GM19438 (cell line): ENCODE measurements around the gene PCSK6.
"Not testable (repeated sequence)": the region's sequence is repeated elsewhere in the genome, so short reads cannot be mapped to it uniquely, and the experiment has no call there.

ENCODE experiments used
- ATAC-seq: cut with Tn5 transposase; IDR thresholded peaks from one replicate; pipeline ENCODE4 v1.9.1; 2021; ENCODE audit warnings: low read depth; ENCODE audit not compliant: unreplicated experiment

Gene PCSK6

DNA sequence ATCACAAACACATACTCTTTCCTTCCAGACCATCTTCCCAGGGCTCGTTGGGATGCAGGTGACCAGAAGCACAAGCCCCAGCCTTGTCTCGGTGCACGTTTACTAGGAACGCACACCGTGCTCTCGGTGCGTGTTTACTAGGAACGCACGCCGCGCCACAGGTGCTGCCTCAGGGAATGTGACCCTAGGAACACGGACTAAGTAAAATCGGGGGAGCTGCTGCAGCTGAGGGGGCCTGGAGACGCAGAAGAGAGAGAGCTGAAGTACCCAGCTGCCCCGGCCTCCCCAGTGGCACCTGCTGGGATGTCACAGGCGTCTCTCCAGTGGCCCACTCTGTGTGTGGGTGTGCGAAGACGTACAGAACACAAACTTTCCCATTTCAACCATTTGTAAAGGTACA lies 103.5 kb downstream of the PCSK6 start:
- ATAC-seq = no peak

- ATAC-seq = no peak
These were observed 105.2 kb downstream of the PCSK6 start for GRCh38 chr15:101384276-101384675.

GRCh38 chr15:101382544-101382943 lies 107.0 kb downstream of the PCSK6 start:
- ATAC-seq = no peak

GRCh38 chr15:101381671-101382212 lies 107.8 kb downstream of the PCSK6 start:
- no peak for ATAC-seq

DNA sequence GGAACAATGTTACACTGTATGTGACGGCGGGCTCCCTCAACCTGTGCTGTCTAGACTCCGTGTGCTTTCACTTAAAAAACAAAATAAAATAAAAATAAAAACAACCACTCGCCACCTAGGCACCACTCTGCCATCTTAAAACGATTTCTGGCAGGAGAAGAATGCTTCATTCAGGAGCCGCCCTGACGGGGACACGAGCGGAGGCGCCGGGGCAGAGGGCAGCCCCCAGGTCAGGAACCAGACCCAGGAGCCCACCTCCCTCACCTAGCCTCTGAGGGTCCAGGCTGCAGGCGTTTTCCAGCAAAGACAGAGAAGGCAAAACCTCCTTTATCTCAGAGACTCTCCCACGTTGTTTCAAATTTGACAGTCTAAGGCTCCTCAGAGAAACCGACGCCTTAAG lies 109.4 kb downstream of the PCSK6 start:
- no peak for ATAC-seq

DNA sequence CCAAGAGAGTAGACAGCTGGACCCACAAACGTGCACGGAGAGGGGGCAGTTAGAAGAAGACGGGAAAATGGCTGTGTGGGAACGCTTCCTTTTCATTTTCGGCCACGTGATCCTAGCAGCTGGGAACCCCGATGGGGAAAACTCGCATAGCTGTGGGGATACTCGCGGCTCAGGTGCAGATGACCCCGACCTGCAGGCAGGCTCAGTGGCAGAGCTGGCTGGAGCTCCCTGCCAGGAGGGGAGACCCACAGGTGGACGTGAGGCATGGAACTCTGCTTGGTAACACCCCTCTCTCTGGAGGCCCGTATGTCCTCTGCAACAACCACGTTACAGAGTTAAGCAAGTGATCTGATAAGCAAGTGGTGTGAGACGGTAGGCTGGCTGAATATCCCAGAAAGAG lies 109.9 kb downstream of the PCSK6 start:
- ATAC-seq = no peak

DNA sequence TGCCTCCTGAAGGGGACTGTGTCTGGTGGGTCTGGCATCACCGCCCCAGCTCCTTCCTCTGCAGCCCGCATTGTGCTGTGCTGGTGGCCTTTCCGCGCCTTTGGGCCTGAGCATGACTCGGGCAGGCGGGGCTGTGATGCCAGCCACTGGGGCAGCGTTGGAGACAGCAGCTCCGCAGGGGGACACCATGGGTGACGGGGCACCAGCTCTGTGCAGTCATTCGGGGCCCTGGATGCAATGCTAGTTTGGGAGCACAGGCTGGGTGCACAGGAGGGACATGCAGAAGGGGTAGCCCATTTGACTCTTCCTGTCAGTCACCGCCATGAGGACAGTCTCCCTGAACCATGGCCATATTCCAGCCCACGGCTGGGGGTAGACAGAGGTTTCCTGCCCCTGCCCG lies 110.6 kb downstream of the PCSK6 start:
- no peak for ATAC-seq

- ATAC-seq = no peak
These were observed 111.2 kb downstream of the PCSK6 start for GRCh38 chr15:101378171-101378755.

- ATAC-seq = no peak
These were observed 112.7 kb downstream of the PCSK6 start for GRCh38 chr15:101376615-101377395.

- not testable (repeated sequence) for ATAC-seq
These were observed 114.5 kb downstream of the PCSK6 start for GRCh38 chr15:101375006-101375405.

DNA sequence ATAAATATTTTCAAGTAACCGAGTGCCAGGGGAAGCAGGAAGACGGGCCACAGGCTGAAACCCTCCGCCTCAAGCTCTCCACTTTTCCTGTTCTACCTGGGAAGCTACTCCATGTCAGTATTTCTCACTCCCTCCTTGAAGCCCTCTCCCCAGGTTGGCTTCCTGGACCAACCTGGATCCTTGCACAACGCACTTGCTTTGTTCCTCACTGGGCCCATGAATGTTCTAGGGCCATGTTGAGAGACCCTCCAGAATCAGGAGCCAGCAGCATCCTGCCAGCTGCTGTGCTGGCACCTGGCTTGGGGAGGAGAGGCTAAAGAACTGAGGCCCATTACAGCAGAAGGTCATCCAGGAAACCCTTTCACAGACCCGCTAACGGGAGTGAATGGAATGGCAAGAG lies 115.2 kb downstream of the PCSK6 start:
- no peak for ATAC-seq

DNA sequence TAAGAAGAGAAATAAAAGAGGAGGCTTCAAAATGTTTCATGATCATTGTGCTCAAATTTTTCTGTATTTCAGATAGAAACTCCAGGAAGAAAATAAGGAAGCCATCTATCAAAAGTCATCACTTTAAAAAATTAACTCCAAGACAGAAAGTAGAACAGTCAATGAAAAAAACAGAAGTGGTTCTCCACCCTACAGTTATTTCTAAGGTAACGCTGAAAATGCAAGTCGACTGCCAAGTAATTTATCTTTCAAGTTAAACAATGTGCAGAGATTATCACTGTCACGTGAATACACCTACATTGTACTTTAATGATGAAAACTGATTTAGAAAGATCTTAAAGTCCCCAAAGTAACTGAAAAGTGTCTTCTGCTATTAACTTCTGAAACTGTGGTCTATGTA lies 115.9 kb downstream of the PCSK6 start:
- ATAC-seq = no peak

DNA sequence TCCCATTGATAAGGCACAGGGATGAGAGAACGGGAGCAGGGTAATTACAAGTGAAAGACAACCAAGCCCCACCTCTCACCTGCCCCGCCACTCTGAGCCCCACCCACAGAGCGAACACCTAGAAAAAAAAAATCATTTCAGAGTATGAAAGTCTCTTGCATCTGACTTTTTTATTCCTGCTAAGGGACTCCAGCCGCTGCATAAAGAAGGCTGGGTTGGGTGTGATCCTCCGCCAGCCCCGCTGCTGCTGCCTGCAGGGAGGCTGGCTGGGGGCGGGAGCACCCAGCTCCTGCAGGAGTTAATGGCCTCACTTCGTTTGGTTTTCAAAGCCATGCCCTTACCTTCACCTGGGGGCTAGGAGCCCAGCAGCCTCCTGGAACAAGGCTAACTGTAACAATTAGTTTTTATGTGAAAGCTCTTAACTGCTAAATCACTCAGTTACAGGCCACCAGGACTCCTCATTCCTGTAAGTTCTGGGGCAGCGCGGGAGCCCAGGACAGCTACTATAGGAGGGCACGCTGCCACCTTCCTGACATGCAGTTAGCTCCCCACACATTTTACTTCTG lies 116.5 kb downstream of the PCSK6 start:
- no peak for ATAC-seq

DNA sequence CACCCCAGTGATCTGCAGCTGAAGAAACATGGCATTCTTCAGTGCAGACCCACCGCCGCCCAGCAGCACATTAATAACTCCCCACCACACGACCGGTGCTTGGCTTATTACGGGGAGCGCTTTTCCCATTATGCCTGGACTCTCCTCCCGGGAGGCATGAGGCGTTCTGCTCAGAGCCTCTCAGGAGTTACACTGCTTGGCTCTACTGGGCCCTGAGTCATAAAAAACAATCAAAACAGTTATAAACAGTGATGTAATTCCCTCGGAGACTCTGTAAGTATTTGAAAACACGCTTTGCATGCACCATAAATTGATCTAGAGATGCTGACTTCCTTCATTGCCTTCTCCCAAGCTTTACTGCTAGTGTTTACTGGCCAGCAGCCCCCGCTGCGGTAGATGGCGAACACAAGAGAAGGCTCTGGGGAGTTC lies 117.3 kb downstream of the PCSK6 start:
- ATAC-seq = no peak

GRCh38 chr15:101371519-101371918 lies 118.0 kb downstream of the PCSK6 start:
- no peak for ATAC-seq

DNA sequence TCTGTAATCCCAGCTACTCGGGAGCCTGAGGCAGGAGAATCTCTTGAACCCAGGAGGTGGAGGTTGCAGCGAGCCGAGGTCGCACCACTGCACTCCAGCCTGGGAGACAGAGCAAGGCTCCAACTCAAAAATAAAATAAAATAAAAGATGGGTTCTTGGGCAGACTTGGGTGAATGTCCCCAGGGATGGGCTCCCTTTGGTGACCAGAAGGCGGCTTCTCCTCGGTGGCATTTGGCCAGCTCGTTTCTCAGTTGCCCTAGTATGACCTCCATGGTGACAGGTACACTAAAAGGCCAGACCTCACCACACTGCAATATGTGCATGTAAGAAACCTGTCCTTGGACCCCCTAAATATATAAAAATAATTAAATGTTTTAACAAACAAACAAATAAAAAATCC lies 118.4 kb downstream of the PCSK6 start:
- no peak for ATAC-seq

DNA sequence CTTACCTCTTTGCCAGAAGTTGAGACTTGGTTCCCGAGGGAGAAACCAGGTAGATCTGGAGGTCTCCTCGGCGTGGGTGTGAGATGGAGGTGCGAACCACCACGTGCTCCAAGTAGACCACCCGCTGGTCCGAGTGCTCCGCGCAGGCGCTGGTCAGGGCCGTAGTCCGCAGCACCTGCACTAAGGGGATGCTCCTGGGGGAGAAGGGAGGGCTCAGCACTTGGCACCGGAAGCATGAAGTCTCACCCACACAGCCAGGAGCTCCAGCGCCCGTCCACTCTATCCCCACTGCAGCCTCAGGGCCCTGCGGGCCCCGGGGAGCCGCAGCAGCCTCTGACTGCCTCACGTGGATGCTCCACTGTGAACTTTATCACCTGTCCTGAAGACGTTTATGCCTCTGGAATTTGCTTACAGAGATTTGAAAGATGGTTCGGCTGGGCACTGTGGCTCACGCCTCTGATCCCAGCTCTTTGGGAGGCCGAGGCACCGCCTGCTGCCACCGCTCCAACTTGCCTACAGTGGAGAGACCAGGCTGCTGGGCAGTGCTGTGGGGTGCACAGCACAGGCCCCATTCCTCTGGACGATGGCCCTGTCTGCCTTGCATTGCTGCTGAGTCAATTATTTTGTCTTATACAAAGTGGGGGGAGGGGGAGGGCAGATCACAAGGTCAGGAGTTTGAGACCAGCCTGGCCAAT lies 119.0 kb downstream of the PCSK6 start:
- ATAC-seq = no peak

DNA sequence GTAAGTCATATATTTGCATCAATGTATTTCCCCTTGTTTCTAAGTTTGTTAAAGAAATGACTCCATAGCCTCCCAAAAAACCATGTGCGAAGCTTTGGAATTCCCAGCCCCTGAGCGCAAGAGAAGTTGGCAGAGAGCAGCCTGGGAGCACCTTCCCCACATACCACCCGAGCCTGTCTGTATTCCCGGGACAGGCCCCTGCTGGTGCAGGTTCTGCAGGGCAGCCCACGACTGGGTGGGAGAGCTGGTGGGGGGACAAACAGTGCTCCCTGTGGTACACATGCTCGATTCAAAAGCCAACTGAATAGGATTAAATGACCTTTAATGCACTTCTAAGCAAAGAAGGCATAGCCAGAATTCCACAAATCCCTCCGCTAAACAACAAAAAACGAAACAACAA lies 119.8 kb downstream of the PCSK6 start:
- ATAC-seq = no peak

DNA sequence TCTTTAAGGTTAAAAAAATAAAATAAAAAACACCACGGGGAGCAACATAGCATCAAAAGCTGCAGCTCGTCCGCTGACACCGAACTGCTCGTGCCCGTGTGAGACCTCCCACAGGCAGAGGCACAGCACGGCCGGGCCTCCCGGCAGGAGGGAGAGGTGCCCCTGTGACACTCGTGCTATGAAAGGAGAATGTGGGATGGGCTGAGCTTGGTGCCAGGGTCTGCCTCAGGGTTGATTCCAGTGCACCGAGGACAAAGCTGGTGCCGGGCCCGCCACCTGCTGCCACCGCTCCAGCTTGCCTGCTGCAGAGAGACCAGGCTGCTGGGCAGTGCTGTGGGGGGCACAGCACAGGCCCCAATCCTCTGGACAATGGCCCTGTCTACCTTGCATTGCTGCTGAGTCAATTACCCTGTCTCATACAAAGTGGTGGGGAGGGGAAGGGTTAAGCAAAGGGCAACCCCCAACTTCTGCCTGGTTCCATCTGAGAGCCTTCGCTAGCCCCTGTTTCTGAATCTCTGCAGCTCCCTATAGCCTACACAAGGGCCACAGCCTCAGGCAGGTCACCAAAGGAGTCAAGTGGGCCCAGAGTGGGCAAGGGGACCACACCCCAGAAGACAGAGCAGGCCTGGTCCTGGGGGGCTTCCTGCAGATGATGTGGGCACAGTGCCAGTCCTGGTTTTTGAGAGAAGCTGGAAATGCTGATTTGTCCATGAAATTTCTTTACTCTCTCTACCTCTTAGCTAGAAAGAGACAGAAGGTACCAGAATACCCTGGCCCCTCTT lies 120.5 kb downstream of the PCSK6 start:
- no peak for ATAC-seq

DNA sequence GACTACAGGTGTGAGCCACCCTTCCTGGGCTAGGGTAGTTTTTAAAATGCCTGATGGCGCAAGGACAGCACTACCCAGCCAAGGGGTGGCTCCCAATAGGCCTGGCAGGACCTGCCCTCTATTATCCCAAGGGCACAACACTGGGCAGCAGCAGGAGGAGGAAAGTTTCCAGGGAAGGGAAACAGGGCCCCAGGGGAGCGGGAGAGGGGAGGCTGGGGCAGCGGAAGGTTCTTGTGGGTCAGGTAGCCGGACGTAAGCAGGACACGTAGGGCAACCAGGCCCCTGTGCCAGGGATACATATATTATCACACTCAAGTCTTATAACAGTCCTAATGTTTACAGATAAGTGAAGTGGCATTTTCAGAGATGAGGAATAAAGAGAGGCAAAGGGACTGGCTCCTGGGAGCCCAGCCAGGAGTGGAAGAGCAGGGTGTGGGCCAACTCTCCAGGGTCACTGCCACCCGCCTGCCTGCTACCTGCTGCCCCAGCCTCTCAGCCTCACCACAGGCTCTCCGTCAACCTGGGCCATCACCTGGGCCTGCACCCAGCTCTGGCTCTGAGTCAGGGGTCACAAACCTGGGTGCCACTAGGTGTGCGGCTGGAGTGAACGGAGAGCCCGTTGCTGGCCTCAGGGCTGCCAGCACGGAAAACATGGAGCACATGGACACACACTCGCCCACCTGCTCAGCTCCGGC lies 121.3 kb downstream of the PCSK6 start:
- no peak for ATAC-seq
